Endothelial cell (in vitro differentiated cells): ENCODE measurements around the gene KANK2. TPM values are rescaled to one million over a fixed set of nuclear protein-coding genes. Genes with fewer than 3 reads are reported as not detected.

Experiments
- DNase-seq: peaks from one replicate; pipeline ENCODE4 v3.0.0; 2021; ENCODE audit warnings: low spot score
- H3K27ac Mint-ChIP-seq: one replicate; pipeline ENCODE4 v1.8.0; 2021; ENCODE audit warnings: mixed read lengths, inconsistent platforms; ENCODE audit not compliant: unreplicated experiment
- H3K27me3 Mint-ChIP-seq: one replicate; pipeline ENCODE4 v1.8.0; 2021; ENCODE audit warnings: mild to moderate bottlenecking, moderate library complexity, mixed read lengths, inconsistent platforms; ENCODE audit not compliant: unreplicated experiment
- H3K36me3 Mint-ChIP-seq: one replicate; pipeline ENCODE4 v1.8.0; 2021; ENCODE audit warnings: mild to moderate bottlenecking, low read depth, mixed read lengths, inconsistent platforms; ENCODE audit not compliant: unreplicated experiment
- H3K4me1 Mint-ChIP-seq: one replicate; pipeline ENCODE4 v1.8.0; 2021; ENCODE audit warnings: mild to moderate bottlenecking, mixed read lengths, inconsistent platforms; ENCODE audit not compliant: unreplicated experiment
- H3K4me3 Mint-ChIP-seq: one replicate; pipeline ENCODE4 v1.8.0; 2021; ENCODE audit warnings: mild to moderate bottlenecking, mixed read lengths, inconsistent platforms; ENCODE audit not compliant: unreplicated experiment
- H3K9me3 Mint-ChIP-seq: one replicate; pipeline ENCODE4 v1.8.0; 2021; ENCODE audit warnings: mixed read lengths, inconsistent platforms; ENCODE audit not compliant: unreplicated experiment
- total RNA-seq: library from RNA; stranded (reverse); fragmentation: NEBNext Ultra II Directional; extraction: Animal tissue kit (Norgen Biotek cat#: 25700); gene quantifications from one replicate; pipeline ENCODE4 v1.2.1, GENCODE V29; 2021; ENCODE audit not compliant: unreplicated experiment
- TF ChIP-seq, protein P1 (sequence below): fragments of 200-600 bp; sonication (generic); IDR thresholded peaks from one replicate; pipeline ENCODE4 v1.5.0; 2021; ENCODE audit warnings: antibody characterized with exemption; ENCODE audit not compliant: unreplicated experiment

Gene KANK2
- total RNA-seq, 1 donor from 2014 or later = 103 TPM

DNA sequence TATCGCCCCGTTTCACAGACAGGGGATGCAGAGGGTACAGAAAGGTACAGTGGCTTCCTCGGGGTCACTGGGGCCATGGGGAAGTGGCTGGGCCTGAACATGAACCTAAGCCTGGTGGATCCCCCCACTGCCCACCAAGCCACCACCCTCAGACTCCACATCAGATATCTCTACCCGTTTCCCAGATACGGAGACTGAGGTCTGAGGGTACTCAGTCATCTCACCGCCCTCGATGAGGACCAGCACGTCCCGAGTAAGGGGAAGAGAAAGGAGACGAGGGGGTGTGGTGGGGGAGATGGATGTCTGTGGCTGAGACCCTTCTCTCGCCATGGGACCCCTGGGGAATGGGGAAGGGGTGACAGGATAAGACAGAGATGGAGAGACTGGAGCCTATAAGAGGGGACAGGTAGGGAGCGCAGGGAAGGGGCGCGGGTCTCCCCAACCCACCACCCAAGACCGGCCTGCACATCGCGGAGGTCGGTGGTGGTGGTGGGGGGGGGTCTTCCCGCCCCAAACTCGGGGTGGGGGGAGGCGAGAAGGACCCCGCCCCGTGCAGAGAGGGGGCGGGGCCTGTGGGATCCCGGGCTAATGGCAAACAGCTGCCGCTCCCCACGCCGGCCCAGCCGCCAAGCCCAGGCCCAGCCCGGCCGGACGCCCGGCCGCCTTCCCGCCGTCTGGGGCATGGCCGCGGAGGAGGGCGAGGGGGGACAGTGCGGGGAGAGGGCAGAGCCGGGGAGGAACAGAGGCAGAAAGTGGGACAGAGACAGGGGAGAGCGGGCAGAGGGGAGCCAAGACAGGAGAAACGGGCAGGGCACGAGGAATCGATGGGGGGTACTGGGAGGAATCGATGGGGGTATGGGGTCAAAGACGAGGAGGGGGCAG lies 698 bp downstream of the KANK2 start:
- peak overlapping the region; percentile 36 for H3K27ac Mint-ChIP-seq

DNA sequence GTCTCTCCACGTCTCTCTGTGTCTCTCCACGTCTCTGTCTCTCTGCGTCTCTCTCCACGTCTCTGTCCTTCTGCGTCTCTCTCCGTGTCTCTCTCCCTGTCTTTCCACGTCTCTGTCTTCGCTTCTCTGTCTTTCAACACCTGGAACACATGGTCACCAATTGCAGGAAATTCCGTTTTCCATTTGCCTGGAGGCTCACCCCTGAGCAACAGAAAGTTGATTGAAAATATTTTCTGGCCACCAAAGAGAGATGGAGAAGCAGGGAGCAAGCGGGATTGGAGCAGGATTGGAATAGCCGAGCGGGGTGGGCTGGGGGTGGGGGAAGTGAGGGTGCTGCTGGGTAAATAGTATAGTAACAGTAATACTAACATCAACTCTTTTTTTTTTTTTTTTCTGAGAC lies 1.7 kb downstream of the KANK2 start:
- DNase-seq = no peak
- Mint-ChIP-seq H3K27ac (peak overlapping the region; percentile 90), H3K4me1 (peaks cover 14% of the 10 kb centered on the region), H3K9me3 (no peaks in the 10 kb centered on the region), H3K4me3 (peak overlapping the region; percentile 82), H3K27me3 (peaks cover 8% of the 10 kb centered on the region), H3K36me3 (peaks cover 28% of the 10 kb centered on the region)
- TF ChIP-seq, protein P1, sequence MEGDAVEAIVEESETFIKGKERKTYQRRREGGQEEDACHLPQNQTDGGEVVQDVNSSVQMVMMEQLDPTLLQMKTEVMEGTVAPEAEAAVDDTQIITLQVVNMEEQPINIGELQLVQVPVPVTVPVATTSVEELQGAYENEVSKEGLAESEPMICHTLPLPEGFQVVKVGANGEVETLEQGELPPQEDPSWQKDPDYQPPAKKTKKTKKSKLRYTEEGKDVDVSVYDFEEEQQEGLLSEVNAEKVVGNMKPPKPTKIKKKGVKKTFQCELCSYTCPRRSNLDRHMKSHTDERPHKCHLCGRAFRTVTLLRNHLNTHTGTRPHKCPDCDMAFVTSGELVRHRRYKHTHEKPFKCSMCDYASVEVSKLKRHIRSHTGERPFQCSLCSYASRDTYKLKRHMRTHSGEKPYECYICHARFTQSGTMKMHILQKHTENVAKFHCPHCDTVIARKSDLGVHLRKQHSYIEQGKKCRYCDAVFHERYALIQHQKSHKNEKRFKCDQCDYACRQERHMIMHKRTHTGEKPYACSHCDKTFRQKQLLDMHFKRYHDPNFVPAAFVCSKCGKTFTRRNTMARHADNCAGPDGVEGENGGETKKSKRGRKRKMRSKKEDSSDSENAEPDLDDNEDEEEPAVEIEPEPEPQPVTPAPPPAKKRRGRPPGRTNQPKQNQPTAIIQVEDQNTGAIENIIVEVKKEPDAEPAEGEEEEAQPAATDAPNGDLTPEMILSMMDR = no peak

More for the DNA sequence above, 698 bp downstream of the KANK2 start:
- Mint-ChIP-seq H3K4me1 (peaks cover 14% of the 10 kb centered on the region), H3K36me3 (peaks cover 24% of the 10 kb centered on the region), H3K27me3 (peaks cover 10% of the 10 kb centered on the region), H3K9me3 (no peaks in the 10 kb centered on the region), H3K4me3 (peak overlapping the region; percentile 93)
- peak; percentile 49 for DNase-seq
- TF ChIP-seq, protein P1 = no peak

DNA sequence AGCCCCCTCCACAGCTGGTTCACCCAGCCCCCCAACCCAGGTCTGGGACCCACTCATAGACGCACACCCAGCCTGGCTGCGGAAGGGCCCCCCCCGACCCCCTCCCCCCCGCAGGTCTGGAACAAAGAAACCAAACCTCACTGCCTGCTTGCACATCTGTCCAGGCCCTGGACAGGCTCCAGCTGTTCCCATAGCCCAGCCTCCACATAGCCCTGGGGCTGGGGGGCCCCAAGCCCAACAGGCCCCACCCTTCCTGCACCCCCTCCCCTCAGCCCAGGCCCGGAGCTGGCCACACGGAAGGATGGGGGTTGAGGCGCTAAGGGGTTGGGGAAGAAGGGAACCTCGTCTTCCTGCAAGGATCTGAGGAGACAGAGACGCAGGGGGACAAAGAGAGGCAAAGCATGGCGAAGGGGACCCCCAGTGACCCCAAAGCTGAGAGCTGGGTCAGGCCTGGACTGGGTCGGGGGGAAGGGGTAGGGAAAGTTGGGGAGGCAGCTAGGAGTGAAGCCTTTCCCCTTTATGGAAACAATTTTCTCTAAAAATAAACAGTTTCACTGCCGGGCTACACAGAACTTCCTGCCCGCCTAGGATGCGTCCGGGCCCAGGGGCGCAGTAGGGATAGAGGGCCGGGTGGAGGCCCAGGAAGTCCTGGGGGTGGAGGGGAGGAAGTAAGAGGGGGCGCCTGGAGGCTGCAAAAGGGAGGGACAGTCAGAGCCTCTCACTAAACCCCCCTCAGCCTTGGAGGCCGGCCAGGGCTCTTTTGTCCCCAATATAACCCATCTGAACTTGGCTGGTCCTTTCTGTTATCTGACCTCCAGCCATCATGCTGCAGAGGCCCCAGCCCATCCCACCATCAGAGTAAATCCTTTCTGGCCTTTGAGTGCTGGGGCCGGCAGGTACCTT lies 2.4 kb downstream of the KANK2 start:
- Mint-ChIP-seq H3K36me3 (peaks cover 29% of the 10 kb centered on the region), H3K4me1 (peaks cover 14% of the 10 kb centered on the region), H3K27ac (peak overlapping the region; percentile 52), H3K9me3 (no peaks in the 10 kb centered on the region), H3K4me3 (no peak overlapping the region), H3K27me3 (peaks cover 8% of the 10 kb centered on the region)
- no peak for DNase-seq
- TF ChIP-seq, protein P1 = no peak

DNA sequence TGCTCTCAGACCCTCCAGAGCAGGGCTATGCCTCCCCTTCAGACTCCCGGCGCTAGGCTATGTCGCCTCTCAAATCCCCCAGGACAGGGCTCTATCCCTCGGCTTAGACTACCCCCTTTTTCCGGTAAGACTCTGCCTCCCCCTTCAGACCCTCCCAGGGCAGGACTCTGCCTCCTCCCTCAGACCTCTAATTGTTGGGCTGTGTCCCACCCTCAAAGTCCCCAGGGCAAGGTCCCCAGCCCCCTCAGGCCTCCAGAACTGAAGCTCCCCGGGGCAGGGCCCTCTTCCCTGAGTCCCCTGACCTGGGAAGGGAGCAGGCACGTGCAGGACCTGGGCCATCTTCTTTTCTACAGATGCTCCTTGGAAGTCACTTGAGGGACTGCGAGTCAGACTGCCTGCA lies 3.2 kb downstream of the KANK2 start:
- no peak for DNase-seq
- H3K9me3 Mint-ChIP-seq = no peaks in the 10 kb centered on the region
- TF ChIP-seq, protein P1 = no peak
- H3K27ac Mint-ChIP-seq = no peak overlapping the region
- no peak overlapping the region for H3K4me3 Mint-ChIP-seq
- peaks cover 4% of the 10 kb centered on the region for H3K27me3 Mint-ChIP-seq
- H3K36me3 Mint-ChIP-seq = peaks cover 25% of the 10 kb centered on the region
- peaks cover 11% of the 10 kb centered on the region for H3K4me1 Mint-ChIP-seq
